HUDEP-2 (cell line): ENCODE results near the gene TMEM63B.
"Not testable (repeated sequence)": the region's sequence is repeated elsewhere in the genome, so short reads cannot be mapped to it uniquely, and the experiment has no call there.

Experiments
- DNase-seq, 76 experiments: peaks; one replicate each; lab custom pipeline; 2025; ENCODE audit not compliant: unreplicated experiment in 76 of 76; lab: John Stamatoyannopoulos, UW

Gene TMEM63B

DNA sequence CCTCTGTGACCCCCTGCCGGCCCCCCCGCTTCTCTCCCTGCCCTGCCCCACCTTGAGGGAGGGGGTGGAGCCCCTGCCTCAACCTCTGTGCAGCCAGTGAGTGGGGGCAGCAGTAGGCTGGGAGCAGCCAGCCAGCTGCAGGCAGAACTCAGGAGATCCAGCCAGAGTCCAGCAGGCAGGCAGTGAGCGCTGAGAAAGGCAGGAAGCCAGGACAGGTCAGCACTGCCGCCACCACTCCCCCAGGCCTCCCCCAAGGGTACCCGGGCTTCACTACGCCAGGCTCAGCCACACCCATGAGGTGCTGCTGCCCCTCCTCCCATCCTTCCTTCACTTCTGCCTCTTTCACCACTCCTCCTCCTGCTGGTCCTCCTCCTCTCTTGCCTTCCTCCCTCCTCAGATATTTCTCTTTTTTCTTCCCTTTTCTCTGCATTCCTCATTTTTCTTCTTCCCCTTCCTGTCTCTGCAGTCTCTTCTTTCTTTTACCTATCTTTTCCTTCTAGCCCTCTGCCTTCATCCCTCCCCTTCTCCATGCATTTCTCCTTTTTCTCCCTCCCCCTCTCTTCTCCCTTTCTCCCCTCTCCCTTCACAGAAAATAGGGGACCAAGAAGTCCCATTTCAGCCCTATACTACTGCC lies 11.5 kb downstream of the TMEM63B start:
- peak in 7 of 76 experiments; percentile 10 to 35 (median 17) for DNase-seq

DNA sequence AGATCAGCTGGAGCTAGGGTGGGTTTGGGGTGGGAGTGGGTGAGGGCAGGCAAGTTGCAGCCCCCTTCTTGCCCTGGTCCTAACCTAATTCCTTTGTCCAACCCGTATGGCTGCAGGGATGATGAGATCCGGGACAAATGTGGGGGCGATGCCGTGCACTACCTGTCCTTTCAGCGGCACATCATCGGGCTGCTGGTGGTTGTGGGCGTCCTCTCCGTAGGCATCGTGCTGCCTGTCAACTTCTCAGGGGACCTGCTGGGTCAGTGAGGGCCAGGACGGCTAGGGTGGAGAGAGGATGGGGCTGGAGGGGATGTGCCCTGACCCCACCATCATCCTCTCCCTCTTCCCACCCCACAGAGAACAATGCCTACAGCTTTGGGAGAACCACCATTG lies 12.0 kb downstream of the TMEM63B start:
- DNase-seq = no peak

DNA sequence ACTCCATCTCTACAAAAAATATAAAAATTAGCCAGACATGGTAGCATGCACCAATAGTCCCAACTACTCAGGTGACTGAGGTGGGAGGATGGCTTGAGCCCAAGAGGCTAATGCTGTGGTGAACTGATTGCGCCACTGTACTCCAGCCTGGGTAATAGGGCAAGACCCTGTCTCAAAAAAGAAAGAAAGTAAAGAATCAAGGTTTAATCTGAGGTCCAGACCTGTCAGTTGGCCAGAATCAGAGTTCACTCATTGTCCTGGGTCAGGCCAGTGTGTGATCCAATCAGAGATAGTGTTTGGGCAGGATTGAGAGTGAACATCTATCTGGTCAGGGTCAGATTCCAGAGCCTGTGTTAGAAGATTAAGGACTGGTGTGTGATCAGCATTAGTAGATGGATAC lies 15.5 kb downstream of the TMEM63B start:
- no peak for DNase-seq

DNA sequence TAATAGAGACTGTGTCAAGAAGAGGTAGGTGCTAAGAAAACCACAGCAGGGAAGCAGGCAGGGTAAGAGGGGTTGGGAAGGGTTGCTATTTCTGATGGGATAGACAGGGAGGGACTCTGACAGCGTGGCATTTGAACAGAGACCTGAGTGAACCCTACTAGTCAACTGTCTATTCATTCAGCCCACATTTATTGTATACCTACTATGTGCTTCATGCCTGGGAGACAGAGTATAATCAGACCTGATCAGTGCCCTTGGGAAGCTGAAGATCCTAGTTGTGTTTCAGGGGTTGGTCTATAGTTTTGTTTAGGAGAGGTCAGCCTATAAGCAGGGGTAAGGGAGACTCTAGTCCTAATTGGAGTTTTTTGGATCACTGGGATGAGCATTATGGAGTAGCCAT lies 16.4 kb downstream of the TMEM63B start:
- no peak for DNase-seq

DNA sequence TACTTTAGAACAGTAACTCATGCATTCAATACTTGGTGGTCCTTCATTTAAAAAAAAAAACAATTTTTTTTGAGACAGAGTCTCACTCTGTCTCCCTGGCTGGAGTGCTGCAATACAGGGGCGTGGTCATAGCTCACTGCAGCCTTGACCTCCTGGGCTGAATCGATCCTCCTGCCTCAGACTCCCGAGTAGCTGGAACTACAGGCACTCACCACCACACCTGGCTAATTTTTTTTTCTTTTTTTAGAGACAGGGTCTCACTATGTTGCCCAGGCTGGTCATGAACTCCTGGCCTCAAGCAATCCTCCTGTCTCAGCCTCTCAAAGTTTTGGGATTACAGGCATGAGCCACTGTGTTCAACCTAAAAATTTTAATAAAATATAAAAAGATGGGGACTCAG lies 17.2 kb downstream of the TMEM63B start:
- DNase-seq = not testable (repeated sequence)

DNA sequence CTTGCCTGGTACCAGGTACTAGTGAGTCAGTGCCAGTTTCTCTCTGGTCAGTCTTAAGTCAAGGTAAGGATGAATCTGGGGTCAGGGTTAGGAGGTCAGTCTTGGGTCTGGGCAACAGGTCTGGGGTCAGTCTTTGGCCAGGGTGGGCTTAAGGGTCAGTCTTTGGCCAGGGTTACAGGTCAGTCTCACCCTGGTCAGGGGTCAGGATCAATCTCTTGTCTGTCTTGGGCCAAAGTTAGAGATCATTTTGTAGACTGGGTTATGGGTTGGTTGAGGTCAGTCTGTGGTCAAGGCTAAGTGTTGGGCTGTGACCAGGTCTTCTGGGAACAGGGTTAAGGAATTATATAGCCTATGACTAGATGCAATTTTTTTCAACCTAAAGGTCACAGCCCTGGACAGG lies 18.5 kb downstream of the TMEM63B start:
- DNase-seq = no peak

DNA sequence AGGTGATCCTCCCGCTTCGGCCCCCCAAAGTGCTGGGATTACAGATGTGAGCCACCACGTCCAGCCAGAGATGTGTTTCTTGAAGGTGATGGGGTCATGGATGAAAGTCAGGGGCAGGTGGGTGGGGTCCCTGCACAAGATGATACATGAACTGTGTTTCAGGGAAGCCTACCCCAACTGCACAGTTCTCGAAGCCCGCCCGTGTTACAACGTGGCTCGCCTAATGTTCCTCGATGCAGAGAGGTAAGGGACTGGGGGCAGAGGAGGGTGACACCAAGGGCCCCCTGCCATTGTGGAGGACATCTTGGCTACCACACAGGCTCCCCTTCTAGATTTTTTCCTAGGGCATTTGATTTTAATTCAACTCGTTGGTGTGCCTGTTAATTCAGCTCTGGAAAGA lies 19.3 kb downstream of the TMEM63B start:
- no peak for DNase-seq

DNA sequence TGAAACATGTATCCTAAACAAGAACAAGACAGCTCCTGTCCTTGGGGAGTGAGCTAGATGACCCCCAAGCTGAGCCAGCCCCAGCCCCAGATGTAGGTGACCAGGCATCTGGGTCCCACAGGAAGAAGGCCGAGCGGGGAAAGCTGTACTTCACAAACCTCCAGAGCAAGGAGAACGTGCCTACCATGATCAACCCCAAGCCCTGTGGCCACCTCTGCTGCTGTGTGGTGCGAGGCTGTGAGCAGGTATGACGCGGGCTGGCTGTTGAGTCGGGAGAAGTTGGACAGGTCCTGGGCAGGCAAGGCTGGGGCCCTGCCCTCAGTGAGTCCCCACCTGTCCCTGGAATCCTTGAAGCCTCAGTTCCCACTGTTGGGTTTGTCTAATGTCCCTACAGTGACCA lies 19.9 kb downstream of the TMEM63B start:
- DNase-seq = no peak

DNA sequence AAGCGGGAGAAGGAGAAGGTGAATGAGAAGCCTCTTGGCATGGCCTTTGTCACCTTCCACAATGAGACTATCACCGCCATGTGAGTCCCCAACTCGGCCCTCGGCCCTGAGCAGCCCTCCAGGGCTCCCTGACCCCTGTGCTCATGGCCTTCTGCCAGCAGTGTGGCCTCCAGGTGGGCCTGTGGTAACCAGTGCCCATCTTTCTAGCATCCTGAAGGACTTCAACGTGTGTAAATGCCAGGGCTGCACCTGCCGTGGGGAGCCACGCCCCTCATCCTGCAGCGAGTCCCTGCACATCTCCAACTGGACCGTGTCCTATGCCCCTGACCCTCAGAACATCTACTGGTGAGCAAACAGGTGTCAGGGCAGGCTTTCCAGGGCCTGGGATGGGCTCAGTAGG lies 21.0 kb downstream of the TMEM63B start:
- no peak for DNase-seq

DNA sequence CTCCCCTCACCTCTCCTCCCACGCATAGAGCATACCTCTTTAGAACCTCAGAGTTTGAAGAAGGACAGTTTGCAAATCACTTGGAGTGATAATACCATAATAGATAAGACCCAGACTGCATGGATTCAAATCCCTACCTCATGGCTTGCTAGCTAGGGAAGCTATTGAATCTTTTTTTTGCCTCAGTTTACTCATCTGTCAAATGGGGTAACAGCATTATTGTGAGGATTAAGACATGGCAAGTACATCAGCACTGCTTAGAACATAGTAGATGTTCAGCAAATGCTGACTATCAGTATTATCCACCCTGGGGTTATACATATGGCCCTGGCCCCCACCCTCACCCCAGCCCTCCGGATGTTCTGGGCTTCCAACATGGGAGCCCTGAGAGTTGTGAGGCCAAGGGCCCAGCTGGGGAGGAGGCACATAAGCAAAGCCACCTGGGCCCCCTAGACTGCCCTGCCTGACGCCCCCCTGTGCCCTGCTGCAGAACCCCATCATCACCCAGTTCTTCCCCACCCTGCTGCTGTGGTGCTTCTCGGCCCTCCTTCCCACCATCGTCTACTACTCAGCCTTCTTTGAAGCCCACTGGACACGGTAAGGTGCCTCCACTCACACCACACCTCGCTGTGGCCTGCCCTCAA lies 22.1 kb downstream of the TMEM63B start:
- no peak for DNase-seq

DNA sequence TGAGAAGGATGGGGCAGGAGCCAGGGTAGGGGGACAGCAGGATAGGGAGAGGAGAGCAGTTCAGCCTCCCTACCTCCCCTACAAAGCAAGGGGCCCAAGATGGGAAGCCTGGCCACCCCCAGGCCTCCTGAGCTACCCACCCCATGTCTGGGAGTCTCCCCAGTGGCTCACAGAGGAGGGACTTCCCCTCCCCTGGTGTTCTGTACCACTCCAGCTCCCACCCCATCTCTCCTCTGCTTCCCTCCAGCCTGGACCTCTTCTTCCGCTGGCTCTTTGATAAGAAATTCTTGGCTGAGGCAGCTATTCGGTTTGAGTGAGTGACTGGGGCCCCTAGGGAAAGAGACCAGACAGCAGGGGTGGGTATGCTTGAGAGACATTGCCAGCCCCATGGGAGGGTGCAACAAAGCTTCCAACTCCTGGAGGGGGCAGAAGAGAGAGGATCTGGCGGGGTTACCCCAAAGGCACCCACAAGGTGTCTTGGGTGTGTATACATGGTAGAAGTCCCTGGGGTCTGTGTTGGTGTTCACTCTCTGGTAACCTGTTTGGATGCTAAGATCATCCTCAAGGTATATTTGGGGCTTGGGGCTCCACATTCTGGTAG lies 23.1 kb downstream of the TMEM63B start:
- peak in 1 of 76 experiments; percentile 27 for DNase-seq

DNA sequence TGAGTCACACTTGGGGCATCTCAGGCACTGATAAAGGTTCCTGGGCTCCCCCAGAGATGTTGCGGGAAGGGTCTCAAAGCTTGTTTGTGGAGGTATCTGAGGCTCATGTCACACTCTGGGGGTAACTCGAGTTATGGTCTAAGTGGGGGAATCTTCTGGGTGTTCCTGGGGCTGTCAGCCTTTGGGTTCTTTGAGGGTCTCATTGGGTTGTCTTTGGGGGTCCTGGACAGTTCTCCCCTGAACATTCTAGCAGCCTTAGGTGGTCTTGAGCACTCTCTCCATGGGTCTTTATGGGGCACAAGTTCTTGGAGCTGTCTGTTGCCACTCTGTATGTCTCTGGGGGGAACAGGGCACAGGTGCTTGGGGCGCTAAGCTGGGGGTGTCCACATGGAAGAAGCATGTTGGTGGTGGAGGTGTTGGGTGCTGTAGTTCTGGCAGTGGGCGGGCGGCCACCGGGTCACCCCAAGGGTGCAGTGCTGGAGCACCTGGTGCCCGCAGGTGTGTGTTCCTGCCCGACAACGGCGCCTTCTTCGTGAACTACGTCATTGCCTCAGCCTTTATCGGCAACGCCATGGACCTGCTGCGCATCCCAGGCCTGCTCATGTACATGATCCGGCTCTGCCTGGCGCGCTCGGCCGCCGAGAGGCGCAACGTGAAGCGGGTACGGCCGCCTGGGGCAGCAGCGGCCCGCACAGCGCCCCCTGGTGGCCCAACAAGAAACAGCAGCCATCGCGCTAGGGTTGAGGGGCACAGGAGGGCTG lies 24.2 kb downstream of the TMEM63B start:
- DNase-seq = peak in 73 of 76 experiments; percentile 36 to 90 (median 78)

DNA sequence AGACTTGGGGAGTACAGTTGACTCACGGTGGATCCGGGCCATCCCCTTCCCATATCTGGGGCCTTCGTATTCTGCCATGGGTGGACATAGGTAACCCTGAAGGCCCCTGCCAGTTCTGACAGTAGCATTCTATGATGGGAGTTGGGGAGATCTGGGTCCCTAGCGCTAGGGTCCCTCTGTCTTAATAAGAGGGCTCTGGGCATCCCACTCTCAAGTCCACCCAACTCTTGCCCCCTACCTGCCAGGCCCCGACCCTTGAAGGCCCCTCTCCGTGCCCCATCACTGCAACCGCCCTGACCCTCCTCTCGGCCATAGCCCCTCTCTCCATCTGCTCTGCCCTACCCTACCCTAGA lies 24.7 kb downstream of the TMEM63B start:
- DNase-seq = no peak

DNA sequence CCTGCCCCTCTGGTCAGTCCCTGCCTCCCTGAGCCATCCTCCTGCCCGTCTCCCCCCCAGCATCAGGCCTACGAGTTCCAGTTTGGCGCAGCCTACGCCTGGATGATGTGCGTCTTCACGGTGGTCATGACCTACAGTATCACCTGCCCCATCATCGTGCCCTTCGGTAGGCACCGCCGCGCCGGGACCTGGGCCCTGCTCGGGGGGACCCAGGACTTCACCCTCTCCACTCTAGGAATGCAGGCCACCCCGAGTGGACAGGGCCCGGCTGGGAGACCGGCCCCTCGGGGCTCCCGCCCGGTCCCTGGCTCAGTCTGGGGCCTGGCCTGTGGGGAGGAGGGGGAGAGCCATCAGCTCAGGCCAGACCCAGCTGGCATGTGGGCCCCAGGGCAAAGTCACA lies 25.2 kb downstream of the TMEM63B start:
- no peak for DNase-seq

DNA sequence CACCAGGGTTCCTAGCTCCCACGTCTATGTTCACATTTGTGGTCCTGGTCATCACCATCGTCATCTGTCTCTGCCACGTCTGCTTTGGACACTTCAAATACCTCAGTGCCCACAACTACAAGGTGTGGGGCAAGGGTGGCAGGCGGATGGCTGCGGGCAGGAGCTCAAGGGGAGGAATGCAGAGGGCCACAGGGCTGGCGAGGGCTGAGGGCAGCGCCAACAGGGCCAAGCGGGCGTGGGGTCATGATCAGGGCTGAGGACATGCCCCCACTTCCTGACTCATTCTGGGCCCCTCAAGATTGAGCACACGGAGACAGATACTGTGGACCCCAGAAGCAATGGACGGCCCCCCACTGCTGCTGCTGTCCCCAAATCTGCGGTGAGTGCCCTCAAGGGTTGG lies 26.7 kb downstream of the TMEM63B start:
- no peak for DNase-seq

DNA sequence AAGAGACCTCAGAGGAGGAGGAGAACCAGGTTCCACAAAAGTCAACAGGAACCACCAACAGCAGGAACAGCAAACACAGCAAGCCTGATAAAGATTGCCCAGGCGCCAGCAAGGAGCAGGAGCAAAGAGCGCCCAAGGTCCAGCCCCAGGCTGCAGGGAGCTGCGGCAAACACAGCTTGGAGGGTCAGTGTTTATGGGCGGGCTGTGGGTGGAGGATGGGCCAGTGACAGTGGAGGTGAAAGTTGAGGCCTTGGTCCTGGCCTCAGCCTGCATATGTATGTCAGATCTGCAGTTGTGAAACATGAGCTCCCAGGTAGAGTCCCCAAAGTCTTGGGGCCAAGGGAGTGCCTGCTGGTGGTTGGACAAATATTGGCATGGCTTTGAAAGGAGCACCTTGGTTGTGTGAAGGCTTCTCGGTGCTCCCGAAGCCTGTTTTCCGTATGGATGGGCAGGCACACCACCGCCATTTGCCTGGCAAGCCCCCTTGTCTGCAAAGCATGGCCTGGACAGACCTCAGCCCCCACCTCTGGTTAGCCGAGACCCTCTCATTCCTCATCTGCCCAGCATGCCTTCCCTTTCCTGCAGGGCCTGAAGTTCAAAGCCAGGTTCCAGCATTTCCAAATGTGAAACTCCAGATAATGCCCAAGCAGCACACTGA lies 29.3 kb downstream of the TMEM63B start:
- DNase-seq = no peak

DNA sequence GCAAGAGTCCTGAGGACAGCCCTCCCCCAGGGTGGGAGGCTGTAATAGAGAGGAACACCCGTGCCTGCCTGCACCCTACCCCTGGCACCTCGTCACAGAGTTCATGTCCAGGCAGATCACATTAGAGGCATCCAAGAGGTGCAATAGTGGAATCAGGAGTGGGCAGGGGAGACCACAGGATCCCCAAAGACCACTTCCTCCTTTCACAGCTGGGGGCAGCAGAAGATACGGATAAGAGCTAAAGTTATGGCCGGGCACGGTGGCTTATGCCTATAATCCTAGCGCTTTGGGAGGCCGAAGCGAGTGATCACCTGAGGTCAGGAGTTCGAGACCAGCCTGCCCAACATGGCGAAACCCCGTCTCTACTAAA lies 29.8 kb downstream of the TMEM63B start:
- no peak for DNase-seq

DNA sequence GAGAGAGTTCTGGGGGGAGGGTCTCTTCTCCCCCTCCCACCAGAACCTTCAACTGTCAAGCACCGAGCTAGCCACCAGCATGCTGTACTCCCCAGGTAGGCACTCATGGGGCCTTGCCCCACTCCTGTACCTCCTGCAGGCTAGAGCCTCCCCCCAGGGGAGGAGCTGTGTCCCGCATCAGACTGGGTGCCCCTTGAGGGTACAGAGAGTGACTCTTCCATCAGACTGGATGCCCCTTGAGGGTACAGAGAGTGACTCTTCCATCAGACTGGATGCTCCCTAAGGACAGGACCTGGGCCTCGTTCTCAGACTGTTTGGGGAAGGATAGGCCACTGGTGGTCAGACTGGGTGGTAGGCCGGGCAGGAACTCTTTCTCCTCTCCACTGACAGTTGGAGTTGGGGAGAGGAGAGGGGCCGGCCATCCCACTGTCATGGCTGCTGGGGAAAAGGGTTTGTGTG lies 31.4 kb downstream of the TMEM63B start, which contains the start of gene CAPN11:
TSS of gene CAPN11 (plus strand) at position 51 of the 459 bp plus-strand sequence. CDS start at position 80, 29 bp downstream.
- no peak for DNase-seq

DNA sequence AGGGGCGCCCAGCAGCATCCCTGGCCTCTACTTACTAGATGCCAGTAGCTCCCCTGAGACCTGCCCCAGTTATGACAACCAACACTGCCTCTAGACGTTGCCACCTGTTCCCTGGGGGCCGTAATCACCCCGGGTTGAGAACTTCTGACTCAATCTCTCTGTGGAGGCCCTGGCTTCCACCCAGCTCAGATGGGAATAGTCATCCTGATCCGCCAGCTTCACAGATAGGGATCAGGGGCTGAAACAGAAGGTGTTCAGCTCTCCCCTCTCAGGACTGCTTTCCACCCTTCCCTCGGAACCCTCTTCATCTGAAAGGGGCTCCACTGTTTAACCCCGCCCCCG lies 34.6 kb downstream of the TMEM63B start:
- no peak for DNase-seq

DNA sequence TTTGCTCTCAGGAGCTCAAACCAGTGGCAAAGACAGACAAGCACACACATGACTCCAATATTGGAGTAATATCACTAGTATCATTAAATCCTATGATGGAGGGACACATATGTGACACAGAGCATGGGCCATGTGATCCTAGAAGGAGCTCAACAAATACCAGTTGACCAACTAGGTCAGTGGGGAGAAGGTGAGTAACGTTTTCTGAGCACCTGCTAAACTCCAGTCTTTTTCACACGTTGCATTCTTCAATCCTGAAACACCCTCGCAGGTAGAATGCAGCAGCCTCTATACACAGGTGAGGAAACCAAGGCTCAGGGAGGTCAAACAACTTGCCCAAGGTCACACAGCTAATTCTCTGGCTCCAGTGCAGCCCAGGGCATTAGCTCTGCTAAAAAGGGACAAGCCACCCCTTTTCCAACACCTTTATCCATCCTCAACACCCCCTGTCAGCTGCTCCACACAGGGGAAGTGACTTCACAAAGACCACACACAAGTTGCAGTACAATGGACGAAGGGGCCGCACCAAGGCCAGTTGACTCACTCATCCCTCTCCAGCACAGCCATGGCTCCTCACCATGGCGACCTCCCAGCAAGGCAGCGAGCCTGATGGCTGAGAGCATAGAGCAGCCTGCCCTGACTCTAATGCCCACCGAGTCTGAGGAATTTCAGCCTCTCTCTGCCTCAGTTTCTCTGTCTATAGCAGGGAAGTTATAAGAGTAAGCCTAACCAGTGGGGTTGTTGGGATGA lies 35.7 kb downstream of the TMEM63B start:
- DNase-seq = no peak
